Left renal cortex interstitium (tissue), 4 donors: ENCODE data around the gene IPO7. TPM values are rescaled to one million over a fixed set of nuclear protein-coding genes. Genes with fewer than 3 reads are reported as not detected.
"Not testable (repeated sequence)": the region's sequence is repeated elsewhere in the genome, so short reads cannot be mapped to it uniquely, and the experiment has no call there.

Experiments
- DNase-seq, 4 donors: peaks; one replicate each; pipeline ENCODE4 v3.0.0-alpha.2; 2013; ENCODE audit warnings: low read depth in 4 of 4, low spot score in 2 of 4, missing footprints in 1 of 4
- polyA plus RNA-seq, 4 donors: library from polyadenylated mRNA; unstranded; fragments of 120-200 nt; gene quantifications; one replicate each; pipeline ENCODE4 v1.2.1, GENCODE V29; 2013; ENCODE audit not compliant: insufficient read length in 4 of 4

Gene IPO7
- polyA plus RNA-seq, result 100 to 1,000 TPM in 2 of 4 donors, 10 to 100 TPM in 2; 97.2 to 120 (median 105) TPM

DNA sequence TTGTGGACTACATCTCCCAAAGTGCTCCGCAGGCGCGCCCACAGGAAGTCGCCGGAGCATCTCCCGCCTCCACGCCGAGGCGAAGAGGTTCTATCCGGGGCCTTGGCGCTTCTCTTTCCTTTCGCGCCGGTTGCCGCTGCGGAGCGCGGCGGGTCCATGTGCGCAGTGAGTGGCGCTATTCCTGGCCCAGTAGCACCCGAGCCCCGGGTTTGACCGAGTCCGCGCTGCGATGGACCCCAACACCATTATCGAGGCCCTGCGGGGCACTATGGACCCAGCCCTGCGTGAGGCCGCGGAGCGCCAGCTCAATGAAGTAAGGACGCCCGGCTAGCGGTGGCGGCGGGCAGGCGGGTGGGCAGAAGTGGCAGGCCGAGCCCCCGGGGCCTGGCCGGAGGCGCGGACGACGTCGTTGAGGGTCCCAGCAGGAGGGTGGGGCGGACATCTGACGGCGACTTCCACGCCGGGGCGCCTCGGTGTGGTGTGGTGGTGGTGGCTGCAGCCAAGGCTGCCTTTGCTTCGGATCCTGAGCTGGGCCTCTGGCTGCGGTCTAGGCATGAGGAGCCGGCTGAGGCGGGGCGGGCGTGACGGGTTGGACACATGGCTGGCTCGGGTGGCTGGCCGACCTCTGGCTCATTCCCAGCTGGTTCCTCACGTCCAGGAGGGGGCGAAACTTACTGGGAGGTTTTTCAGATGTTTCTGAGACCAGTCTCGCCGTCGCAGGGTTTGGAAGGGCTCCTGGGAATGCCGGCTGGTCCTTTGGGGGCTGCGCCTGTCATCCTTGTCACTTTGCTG lies at the start of gene IPO7:
Gene IPO7, plus strand, starts transcription at position 118 of the 792 bp plus-strand sequence. Its CDS starts 112 bp downstream, at position 230.
- peak; percentile 65 to 86 (median 79) for DNase-seq

GRCh38 chr11:9341638-9342178 lies 42.7 kb upstream of the IPO7 start:
- no peak for DNase-seq

GRCh38 chr11:9344061-9344680 lies 40.3 kb upstream of the IPO7 start:
- no peak for DNase-seq

GRCh38 chr11:9347100-9347499 lies 37.4 kb upstream of the IPO7 start:
- no peak for DNase-seq

GRCh38 chr11:9347779-9348178 lies 36.7 kb upstream of the IPO7 start:
- DNase-seq, result not testable (repeated sequence)

DNA sequence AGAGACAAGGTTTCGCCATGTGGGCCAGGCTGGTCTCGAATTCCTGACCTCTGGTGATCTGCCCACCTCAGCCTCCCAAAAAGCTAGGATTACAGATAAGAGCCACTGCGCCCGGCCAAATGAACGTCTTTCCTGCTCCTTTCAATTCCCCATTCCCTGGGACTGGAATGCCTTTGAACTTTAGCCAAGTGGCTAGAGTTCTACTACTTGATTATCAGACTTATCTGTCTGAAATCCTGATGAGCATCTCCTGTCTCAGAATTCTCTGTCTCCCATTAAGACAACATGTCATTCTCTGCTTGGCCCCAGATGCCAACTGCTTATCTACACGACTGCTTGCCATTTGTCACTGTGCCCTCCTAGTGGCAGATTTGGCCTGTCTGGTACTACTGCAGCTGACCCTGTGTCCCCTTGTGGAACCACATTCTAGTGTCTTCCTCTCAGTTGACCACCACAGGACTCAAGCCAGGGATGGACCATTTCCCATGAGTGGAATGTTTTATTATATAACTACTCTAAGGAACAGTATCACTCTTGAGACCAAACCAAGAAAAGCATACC lies 33.1 kb upstream of the IPO7 start:
- no peak for DNase-seq

DNA sequence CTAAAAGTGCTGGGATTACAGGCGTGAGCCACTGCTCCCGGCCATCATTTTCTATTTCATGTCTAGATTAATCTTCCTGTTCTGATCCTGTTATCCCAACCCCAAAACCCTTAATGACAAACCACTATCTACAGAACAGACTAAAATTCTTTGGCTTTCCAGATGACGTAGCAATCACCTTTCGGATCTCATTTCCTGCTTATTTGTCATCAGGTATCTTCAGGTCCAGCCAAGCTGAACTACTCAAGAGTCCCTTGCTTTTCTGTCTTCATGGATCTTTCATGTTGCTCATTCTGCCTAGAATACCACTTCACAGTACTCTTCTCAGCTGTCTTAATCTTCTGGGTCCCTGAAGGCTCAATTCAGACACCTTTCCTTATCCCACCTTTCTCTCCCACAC lies 27.4 kb upstream of the IPO7 start:
- no peak for DNase-seq

DNA sequence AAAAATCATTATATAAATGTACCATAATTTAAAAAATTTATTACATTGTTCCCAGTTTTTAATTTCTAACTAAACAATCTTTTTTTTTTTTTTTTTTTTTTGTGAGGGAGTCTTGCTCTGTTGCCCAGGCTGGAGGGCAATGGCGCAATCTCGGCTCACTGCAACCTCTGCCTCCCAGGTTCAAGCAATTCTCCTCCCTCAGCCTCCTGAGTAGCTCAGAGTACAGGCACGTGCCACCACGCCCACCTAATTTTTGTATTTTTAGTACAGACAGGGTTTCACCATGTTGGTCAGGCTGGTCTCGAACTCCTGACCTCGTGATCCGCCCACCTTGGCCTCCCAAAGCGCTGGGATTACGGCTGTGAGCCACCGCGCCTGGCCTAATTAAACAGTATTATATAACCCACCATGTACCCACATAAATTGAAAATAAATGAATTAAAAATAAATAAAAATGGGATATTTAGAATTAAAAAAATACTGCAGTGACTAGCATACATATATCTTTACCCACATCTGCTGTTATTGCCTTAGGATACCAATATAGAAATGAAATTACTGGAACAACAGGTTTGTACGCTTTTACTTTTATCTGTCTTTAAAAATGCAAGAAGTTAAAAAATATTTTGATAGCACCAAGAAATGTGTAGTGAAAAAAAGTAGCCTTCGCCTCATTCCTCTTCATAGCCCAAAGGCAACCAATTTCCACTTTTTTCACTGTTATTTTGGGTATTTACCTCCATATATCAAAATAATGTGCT lies 23.4 kb upstream of the IPO7 start:
- DNase-seq, result not testable (repeated sequence)

GRCh38 chr11:9362393-9362863 lies 22.0 kb upstream of the IPO7 start:
- no peak for DNase-seq

DNA sequence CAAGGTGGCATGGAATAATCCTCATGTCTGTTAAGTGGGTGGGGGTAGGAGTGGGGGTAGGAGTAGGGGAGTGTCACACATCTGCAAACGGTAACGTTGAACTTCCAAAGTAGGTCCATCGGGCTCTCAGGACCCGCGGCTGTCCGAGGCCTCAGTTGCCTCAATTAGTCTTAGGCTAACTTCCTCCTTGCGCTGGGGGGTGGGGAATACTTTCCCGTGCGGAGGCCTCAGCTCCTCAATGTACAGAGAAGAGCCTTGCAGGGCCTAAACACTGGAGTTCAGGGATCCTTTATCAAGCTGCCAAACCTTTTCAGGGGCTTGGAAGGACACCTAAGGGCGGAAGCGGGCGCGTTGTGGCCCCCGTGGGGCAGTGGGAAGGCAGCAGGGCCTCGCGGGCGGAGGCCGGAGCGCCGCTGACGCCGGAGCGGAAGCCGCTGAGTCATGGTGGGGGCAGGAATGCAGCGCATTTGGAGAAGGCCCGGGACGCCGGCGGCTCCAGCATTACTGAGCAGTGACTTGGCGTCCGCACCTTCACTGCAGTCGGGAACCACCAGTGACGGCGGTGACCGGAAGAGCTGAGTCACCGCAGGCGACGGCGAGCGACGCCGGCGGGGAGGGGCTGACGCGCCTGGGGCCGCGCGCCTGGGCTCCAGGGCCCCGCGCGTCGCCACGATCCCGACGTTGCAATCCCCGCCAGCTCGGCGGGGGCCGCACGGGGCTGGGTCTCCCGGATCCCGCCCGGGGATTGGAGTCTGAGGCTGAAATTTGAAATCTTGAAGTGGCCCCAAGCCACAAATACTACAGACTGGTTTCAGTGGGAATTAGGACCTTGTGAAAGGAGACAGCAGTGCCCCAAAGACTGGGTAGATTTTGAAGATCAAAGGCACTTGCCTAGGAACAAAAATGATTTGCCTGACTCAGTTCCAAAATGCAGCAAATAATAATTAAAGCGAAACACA lies 20.2 kb upstream of the IPO7 start:
- peak; percentile 59 to 85 (median 80) for DNase-seq

DNA sequence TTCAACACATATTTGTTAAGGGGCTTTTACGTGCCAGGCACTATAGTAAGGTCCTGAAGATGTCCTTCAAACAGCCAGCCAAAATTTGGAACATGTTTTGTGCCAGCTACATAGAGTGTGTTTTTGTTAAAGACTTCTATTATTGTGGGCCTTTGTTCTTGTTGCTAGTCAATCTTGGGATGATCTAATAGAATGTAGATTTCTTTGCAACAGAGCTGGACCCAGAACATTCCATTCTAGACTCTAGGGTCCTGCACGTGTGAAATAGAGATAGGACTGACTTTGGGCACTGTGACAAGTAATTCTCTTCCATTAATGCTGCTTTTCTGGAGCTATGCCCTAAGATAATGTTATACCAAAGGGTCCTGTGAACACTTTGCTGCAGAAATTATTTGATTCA lies 16.9 kb upstream of the IPO7 start:
- DNase-seq, result no peak

- no peak for DNase-seq
These were observed 7.4 kb upstream of the IPO7 start for GRCh38 chr11:9377036-9377435.

DNA sequence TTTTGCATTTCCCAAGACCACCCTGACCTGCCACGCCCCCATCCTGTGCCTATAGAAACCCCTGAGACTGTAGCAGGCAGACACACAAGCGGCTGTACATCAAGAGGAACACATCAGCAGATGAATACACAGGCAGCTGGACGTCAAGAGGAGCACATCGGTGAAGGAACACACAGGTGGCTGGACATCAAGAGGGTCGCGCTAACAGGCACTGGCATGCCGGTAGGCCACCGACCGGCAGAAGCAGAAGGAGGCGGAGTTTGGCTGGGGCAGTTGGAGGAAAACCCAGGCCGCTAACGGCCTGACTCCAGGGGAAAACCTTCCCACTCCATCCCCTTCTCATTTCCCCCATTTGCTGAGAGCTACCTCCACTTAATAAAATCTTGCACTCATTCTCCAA lies 5.4 kb upstream of the IPO7 start:
- no peak for DNase-seq

GRCh38 chr11:9380773-9381172 lies 3.7 kb upstream of the IPO7 start:
- no peak for DNase-seq

- no peak for DNase-seq
These were observed 961 bp downstream of the IPO7 start for GRCh38 chr11:9385327-9385899.

DNA sequence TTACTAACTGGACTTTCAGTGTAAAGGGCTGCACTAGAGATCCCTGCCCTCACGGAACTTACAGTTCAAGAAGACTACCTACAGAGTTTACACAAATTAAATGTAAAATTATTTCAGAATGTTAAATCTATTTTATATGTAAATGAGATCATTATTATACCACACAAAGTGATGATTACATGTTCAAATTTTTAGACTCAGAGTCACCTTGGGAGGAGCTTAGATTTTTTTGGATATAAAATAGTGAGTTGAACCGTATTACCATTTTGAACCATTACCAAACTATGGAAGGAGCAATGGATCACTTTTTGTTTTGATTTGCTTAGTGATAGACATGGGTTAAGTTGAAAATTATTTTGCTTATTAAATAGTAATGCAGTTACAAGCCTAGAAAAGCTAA lies 1.6 kb downstream of the IPO7 start:
- DNase-seq, result no peak

DNA sequence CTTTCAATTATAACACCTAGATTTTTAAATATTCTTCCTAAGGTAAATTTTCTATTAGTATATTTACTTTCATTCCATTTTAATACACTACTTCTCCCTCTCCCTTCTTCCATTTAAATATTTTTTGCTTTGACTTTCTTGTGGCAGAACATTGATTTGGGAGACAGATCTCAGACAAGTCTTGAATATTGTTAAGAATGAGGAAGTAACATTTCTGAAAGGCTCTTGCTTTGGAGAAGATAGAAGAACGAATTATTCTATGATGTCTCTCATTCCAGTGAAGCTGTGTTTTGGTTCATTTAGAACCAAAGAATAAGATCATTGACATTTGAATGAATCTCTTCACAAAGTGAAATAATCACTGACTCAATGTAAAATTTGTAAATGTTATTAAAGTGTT lies 2.4 kb downstream of the IPO7 start:
- no peak for DNase-seq

DNA sequence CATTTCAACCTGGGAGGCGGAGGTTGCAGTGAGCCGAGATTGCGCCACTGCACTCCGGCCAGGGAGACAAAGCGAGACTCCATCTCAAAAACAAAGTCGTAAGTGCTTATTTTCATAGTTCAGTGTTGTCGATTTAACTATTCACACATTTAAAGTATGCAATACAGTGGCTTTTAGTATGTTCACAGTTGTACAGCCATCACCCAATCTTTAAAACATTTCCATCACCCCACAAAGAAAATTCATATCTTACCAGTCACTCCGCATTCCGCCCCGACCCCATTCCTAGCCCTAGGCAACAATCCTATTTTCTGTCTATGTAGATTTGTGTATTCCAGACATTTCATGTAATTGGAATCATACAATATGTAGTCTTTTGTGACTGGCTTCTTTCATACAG lies 11.9 kb downstream of the IPO7 start:
- DNase-seq, result no peak

- DNase-seq, result no peak
These were observed 12.3 kb downstream of the IPO7 start for GRCh38 chr11:9396752-9397151.
